ENCODE results near the gene HEXB. TPM values are rescaled to one million over a fixed set of nuclear protein-coding genes. Genes with fewer than 3 reads are reported as not detected.

Gene HEXB
- 142 and 167 TPM in 2 replicates for total RNA-seq

GRCh38 chr5:74684900-74685851 lies at the start of gene HEXB:
TSS of gene HEXB (plus strand) at chr5:74685233. CDS start at chr5:74685261, 28 bp downstream.

DNA sequence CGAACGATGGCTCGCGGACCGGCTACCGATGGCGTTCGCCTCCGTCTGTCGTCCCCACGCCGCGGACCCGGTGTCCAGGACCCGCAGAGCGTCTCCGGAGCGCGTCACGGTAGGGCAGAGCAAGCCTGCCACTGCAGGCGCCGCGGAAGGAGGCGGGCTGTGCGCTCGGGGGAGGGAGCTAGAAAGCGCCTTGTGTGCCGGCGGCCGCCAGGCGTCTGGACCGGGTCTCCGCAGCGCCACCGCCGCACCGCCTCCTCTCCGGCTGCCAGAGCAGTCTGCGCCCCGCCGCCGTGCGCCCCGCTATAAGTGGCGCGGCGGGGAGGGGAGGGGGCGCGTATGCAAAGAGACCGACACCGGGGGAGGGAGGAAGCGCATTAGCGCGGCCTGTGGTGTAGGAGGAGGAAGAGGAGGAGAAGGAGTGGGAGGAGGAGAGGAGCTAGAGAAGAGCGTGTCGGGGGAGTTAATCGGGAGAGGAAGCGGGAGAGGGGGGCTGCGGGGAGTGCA lies 44.5 kb upstream of the HEXB start, which contains the start of gene ENC1:
ENC1 (minus strand) TSS at position 279 of the 504 bp plus-strand sequence. CDS start 4,243 bp downstream, outside the sequence.

DNA sequence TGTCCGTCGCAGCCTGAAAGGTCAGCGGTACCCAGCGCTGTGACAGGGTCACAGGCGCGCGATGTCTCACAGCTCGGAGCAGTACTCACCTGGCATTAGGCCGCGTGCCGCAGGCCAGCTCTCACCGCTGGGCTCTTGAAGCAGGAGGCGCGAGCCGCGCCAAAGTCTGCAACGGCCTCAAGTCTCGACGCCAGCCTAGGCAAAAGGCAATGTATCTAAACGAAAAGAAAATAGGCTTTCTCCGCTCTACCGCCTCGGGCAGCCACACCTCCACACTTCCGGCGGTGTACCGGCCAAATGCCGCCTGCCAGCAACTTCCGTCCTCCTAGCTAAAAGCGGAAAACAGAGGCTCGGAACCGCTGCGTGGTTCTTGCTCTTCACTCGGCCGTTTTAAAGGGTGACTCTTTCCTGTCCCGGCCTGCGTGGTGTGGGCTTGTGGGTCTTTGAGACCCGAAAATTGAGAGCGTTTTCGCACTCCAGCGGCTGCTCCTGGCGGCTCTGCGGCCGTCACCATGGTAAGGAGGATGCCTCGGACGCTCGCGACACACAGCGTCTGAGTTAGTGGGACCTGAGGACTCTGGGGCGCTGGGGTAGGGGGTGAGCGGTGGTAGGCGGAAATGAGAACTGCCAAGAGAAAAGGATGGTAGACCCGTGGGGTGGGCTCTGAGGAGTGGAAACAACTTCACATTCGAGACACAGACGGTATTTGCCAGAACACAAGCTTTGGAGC lies 82.0 kb downstream of the HEXB start, which contains the start of the genes GFM2 and NSA2:
GFM2 (minus strand) TSS at position 269 of the 730 bp plus-strand sequence. CDS start 3,375 bp downstream, outside the sequence.
NSA2 (plus strand) TSS at position 401 of the 730 bp plus-strand sequence; CDS start at position 513, 112 bp downstream.

Small RNA genes lying within 50 kb of the gene (small RNA-seq; reads per million reads assigned to genes)
- not detected for gene RNU6-658P

Other genes starting within 250 kb of the HEXB start
- 8.1 and 25.2 TPM in 2 replicates for gene ENC1, start 44.5 kb upstream of the HEXB start, total RNA-seq
- 27.6 and 34.2 TPM in 2 replicates for gene GFM2, start 81.9 kb downstream of the HEXB start, total RNA-seq
- 74.9 and 95.9 TPM in 2 replicates for gene NSA2, start 82.0 kb downstream of the HEXB start, total RNA-seq
- gene FAM169A, start 181.2 kb downstream of the HEXB start, total RNA-seq = under 0.01 and 0.20 TPM in 2 replicates